Uterus (tissue), 4 donors: Measurements from ENCODE around the gene PABPC1L. TPM values are rescaled to one million over a fixed set of nuclear protein-coding genes. Genes with fewer than 3 reads are reported as not detected.
"Not testable (repeated sequence)": the region's sequence is repeated elsewhere in the genome, so short reads cannot be mapped to it uniquely, and the experiment has no call there.

Experiments
- DNase-seq, 2 donors: peaks; one replicate each; pipeline ENCODE4 v3.0.0-alpha.2; 2019 to 2020
- H3K27ac ChIP-seq, 2 donors: fragments of 200-600 bp; sonication (generic); 1 replicate in 1 of 2; 2 replicates in 1 of 2; pipeline ENCODE4 v1.5.1; 2016 to 2018
- H3K27me3 ChIP-seq, 2 donors: fragments of 200-600 bp; sonication (generic); one replicate each; pipeline ENCODE4 v1.5.1; 2018 to 2019; ENCODE audit warnings: control low read depth in 1 of 2
- H3K36me3 ChIP-seq, 2 donors: fragments of 200-600 bp; sonication (generic); one replicate each; pipeline ENCODE4 v1.5.1; 2019; ENCODE audit warnings: control low read depth in 1 of 2
- H3K4me1 ChIP-seq, 2 donors: fragments of 200-600 bp; sonication (generic); one replicate each; pipeline ENCODE4 v1.5.1; 2018 to 2019; ENCODE audit warnings: control low read depth in 1 of 2
- H3K4me3 ChIP-seq, 2 donors: fragments of 200-600 bp; sonication (generic); 1 replicate in 1 of 2; 2 replicates in 1 of 2; pipeline ENCODE4 v1.5.1; 2018 to 2019; ENCODE audit warnings: mild to moderate bottlenecking in 1 of 2
- H3K9me3 ChIP-seq, 2 donors: fragments of 200-600 bp; sonication (generic); one replicate each; pipeline ENCODE4 v1.5.1; 2019; ENCODE audit warnings: control low read depth in 1 of 2
- CTCF ChIP-seq, 4 experiments: fragments of 200-600 bp in 2 of 4; fragments of 450-650 bp in 2 of 4; sonication (generic) in 2 of 4; IDR thresholded peaks; one replicate each; pipeline ENCODE4 v1.5.1; 2016 to 2019; ENCODE audit warnings: antibody characterized with exemption in 4 of 4, mild to moderate bottlenecking in 2 of 4, moderate library complexity in 1 of 4
- POLR2A ChIP-seq, 2 donors: fragments of 450-650 bp; IDR thresholded peaks; one replicate each; pipeline ENCODE4 v1.6.1; 2016; ENCODE audit warnings: antibody characterized with exemption in 2 of 2, mild to moderate bottlenecking in 1 of 2, moderate library complexity in 1 of 2
- intact Hi-C: fragments of 100-400 bp; cut with DNase I; formaldehyde crosslinking; loops from one replicate; pipeline ENCODE4 v1.15.1; 2023; ENCODE audit warnings: low total_unique reads
- total RNA-seq, 4 donors: library from RNA; depleted of rRNA in 3 of 4; stranded (reverse); fragments of >200 nt in 3 of 4; gene quantifications; one replicate each; pipeline versions ENCODE4 v1.1.0 to v1.2.4, GENCODE V29; 2014 to 2023
- donor health status: DM: yes; HTN: yes; CAD: no.

PABPC1L gene
- total RNA-seq = 10 to 100 TPM in 2 of 4 donors, under 1 TPM in 1, not detected in 1; 0.59 to 17.3 (median 12.9) TPM

GRCh38 chr20:44909872-44910689 lies at the start of gene PABPC1L:
TSS of gene PABPC1L (plus strand) at chr20:44910060. CDS start at chr20:44910144, 84 bp downstream.
- Histone ChIP-seq H3K4me1 (peaks cover 0 to 5% of the 10 kb centered on the region in 2 donors), H3K27me3 (no peaks in the 10 kb centered on the region), H3K9me3 (no peaks in the 10 kb centered on the region), H3K36me3 (no peaks in the 10 kb centered on the region), H3K4me3 (peak within 1 kb of the TSS; percentile 39 to 43), H3K27ac (no peak within 1 kb of the TSS)
- peak; percentile 28 to 51 for DNase-seq
- TF ChIP-seq POLR2A (IDR thresholded peaks at IDR 0.05) (no peak), CTCF (IDR thresholded peaks at IDR 0.05) (no peak)
- intact Hi-C loops = no loop called here

GRCh38 chr20:44861531-44862006 lies 48.3 kb upstream of the PABPC1L start:
- H3K4me3 ChIP-seq = no peak overlapping the region
- peaks cover 5 to 17% of the 10 kb centered on the region in 2 donors for H3K4me1 ChIP-seq
- no peaks in the 10 kb centered on the region for H3K36me3 ChIP-seq
- no peaks in the 10 kb centered on the region for H3K9me3 ChIP-seq
- DNase-seq = peak; percentile 51 to 53
- intact Hi-C loops = loop anchor here (10.0 kb wide), 1 partner anchor 117 kb away; the partner anchor contains the start of gene KCNK15
- TF ChIP-seq POLR2A (IDR thresholded peaks at IDR 0.05) = no peak
- no peak for TF ChIP-seq CTCF (IDR thresholded peaks at IDR 0.05)
- peak overlapping the region; percentile 60 to 76 for H3K27ac ChIP-seq
- no peaks in the 10 kb centered on the region for H3K27me3 ChIP-seq

GRCh38 chr20:44862286-44862685 lies 47.6 kb upstream of the PABPC1L start:
- Histone ChIP-seq H3K36me3 (no peaks in the 10 kb centered on the region), H3K27me3 (no peaks in the 10 kb centered on the region), H3K9me3 (no peaks in the 10 kb centered on the region), H3K4me3 (no peak overlapping the region), H3K27ac (peak overlapping the region; percentile 60 to 76), H3K4me1 (peaks cover 5 to 17% of the 10 kb centered on the region in 2 donors)
- no peak for DNase-seq
- TF ChIP-seq CTCF (IDR thresholded peaks at IDR 0.05) (no peak), POLR2A (IDR thresholded peaks at IDR 0.05) (no peak)
- intact Hi-C loops = loop anchor here (10.0 kb wide), 1 partner anchor 117 kb away; the partner anchor contains the start of gene KCNK15

GRCh38 chr20:44863365-44864084 lies 46.3 kb upstream of the PABPC1L start:
- peak overlapping the region; percentile 39 to 76 for H3K27ac ChIP-seq
- H3K4me3 ChIP-seq, H3K9me3 ChIP-seq, DNase-seq, H3K27me3 ChIP-seq, H3K36me3 ChIP-seq: not testable (repeated sequence)
- peaks cover 5 to 17% of the 10 kb centered on the region in 2 donors for H3K4me1 ChIP-seq
- intact Hi-C loops = loop anchor here (10.0 kb wide), 1 partner anchor 119 kb away; the partner anchor contains the start of gene KCNK15

- intact Hi-C loops = loop anchor here (10.0 kb wide), 1 partner anchor 120 kb away; the partner anchor contains the start of gene KCNK15
- not testable (repeated sequence) for H3K4me3 ChIP-seq, H3K9me3 ChIP-seq, H3K27me3 ChIP-seq, DNase-seq, H3K36me3 ChIP-seq
- Histone ChIP-seq H3K27ac (peak overlapping the region in 1 of 2 donors; percentile 39), H3K4me1 (peaks cover 5 to 17% of the 10 kb centered on the region in 2 donors)
These were observed 45.4 kb upstream of the PABPC1L start for GRCh38 chr20:44864493-44864892.
